Activated CD8-positive, alpha-beta memory T cell treated with anti-CD3 and anti-CD28 coated beads, Interleukin-2, amount 50 U/mL, for 4 hours (primary cell): ENCODE results near the gene CLDN5.

Experiments used
- DNase-seq: peaks from one replicate; pipeline ENCODE4 v3.0.0-alpha.2; 2020

The CLDN5 gene

GRCh38 chr22:19501897-19502447 lies 22.2 kb downstream of the CLDN5 start:
- DNase-seq: no peak

GRCh38 chr22:19499880-19500242 lies 24.3 kb downstream of the CLDN5 start:
- no peak for DNase-seq

- no peak for DNase-seq
These were observed 24.9 kb downstream of the CLDN5 start for GRCh38 chr22:19499236-19499879.

GRCh38 chr22:19498866-19499190 lies 25.4 kb downstream of the CLDN5 start:
- no peak for DNase-seq

- no peak for DNase-seq
These were observed 25.9 kb downstream of the CLDN5 start for GRCh38 chr22:19498154-19498865.

GRCh38 chr22:19497245-19497644 lies 27.0 kb downstream of the CLDN5 start:
- DNase-seq: no peak

GRCh38 chr22:19496324-19496630 lies 27.9 kb downstream of the CLDN5 start:
- DNase-seq: no peak

GRCh38 chr22:19495562-19496323 lies 28.5 kb downstream of the CLDN5 start:
- DNase-seq: no peak

- no peak for DNase-seq
These were observed 29.5 kb downstream of the CLDN5 start for GRCh38 chr22:19494676-19495173.

GRCh38 chr22:19494001-19494560 lies 30.1 kb downstream of the CLDN5 start:
- no peak for DNase-seq

- no peak for DNase-seq
These were observed 31.6 kb downstream of the CLDN5 start for GRCh38 chr22:19492504-19493174.

- no peak for DNase-seq
These were observed 33.5 kb downstream of the CLDN5 start for GRCh38 chr22:19490628-19491230.

GRCh38 chr22:19488884-19489843 lies 35.0 kb downstream of the CLDN5 start:
- DNase-seq: no peak

GRCh38 chr22:19488285-19488684 lies 35.9 kb downstream of the CLDN5 start:
- DNase-seq: no peak

- no peak for DNase-seq
These were observed 40.5 kb downstream of the CLDN5 start for GRCh38 chr22:19483481-19484244.

- no peak for DNase-seq
These were observed 41.9 kb downstream of the CLDN5 start for GRCh38 chr22:19482297-19482696.

- DNase-seq: no peak
These were observed 43.4 kb downstream of the CLDN5 start for GRCh38 chr22:19480789-19481188.

GRCh38 chr22:19480173-19480568 lies 44.0 kb downstream of the CLDN5 start:
- DNase-seq: no peak

GRCh38 chr22:19479355-19480172 lies 44.6 kb downstream of the CLDN5 start, which contains the start of gene CDC45:
Gene CDC45 (plus strand): TSS chr22:19479920. CDS start chr22:19479969, 49 bp downstream.
- peak; percentile 92 for DNase-seq
